Keratinocyte (primary cell): ENCODE data around the gene RGL1. TPM values are rescaled to one million over a fixed set of nuclear protein-coding genes. Genes with fewer than 3 reads are reported as not detected.

Source experiments
- DNase-seq: peaks from one replicate; pipeline ENCODE4 v3.0.0-alpha.2; 2011; ENCODE audit warnings: low read depth, missing footprints, low spot score
- FAIRE-seq: peaks from 2 replicates; lab custom pipeline; 2011; peaks lifted over from hg19 to GRCh38; lab: Jason Lieb, UNC
- H2AFZ ChIP-seq: 2 replicates; pipeline ENCODE4 v1.6.0; 2012; ENCODE audit warnings: low read length, control low read depth, inconsistent platforms; ENCODE audit not compliant: control insufficient read depth
- H3K27ac ChIP-seq: 2 replicates; pipeline ENCODE4 v1.5.1; 2011; ENCODE audit warnings: low read length; ENCODE audit not compliant: control insufficient read depth, insufficient read depth
- H3K27me3 ChIP-seq: 3 replicates; pipeline ENCODE4 v1.6.0; 2011; ENCODE audit warnings: low read length; ENCODE audit not compliant: control insufficient read depth, insufficient read depth; ENCODE audit errors: extremely low read depth
- H3K36me3 ChIP-seq, 2 experiments: 2 replicates in 1 of 2; 3 replicates in 1 of 2; pipeline ENCODE4 v1.5.1; 2011; ENCODE audit warnings: low read length in 2 of 2, mild to moderate bottlenecking in 1 of 2; ENCODE audit not compliant: control insufficient read depth in 2 of 2, insufficient read depth in 2 of 2; ENCODE audit errors: extremely low read depth in 1 of 2
- H3K4me1 ChIP-seq: 3 replicates; pipeline ENCODE4 v1.5.1; 2011; ENCODE audit warnings: low read length; ENCODE audit not compliant: control insufficient read depth, insufficient read depth; ENCODE audit errors: extremely low read depth
- H3K4me2 ChIP-seq: 3 replicates; pipeline ENCODE4 v1.6.0; 2011; ENCODE audit warnings: low read depth, low read length; ENCODE audit not compliant: control insufficient read depth, insufficient read depth; ENCODE audit errors: extremely low read depth
- H3K4me3 ChIP-seq, 3 experiments: fragments of 200-600 bp in 1 of 3; sonication (generic) in 1 of 3; 2 replicates in 2 of 3; 3 replicates in 1 of 3; pipeline ENCODE4 v1.5.1; 2011 to 2016; ENCODE audit warnings: low read length in 3 of 3, mild to moderate bottlenecking in 3 of 3, control low read depth in 2 of 3, inconsistent platforms in 1 of 3, low read depth in 1 of 3, mixed read lengths in 1 of 3, mixed run types in 1 of 3, moderate library complexity in 1 of 3; ENCODE audit not compliant: control insufficient read depth in 2 of 3, insufficient read depth in 2 of 3; ENCODE audit errors: extremely low read depth in 1 of 3
- H3K79me2 ChIP-seq: 2 replicates; pipeline ENCODE4 v1.6.0; 2012; ENCODE audit warnings: low read length; ENCODE audit not compliant: control insufficient read depth, insufficient read depth
- H3K9ac ChIP-seq: 3 replicates; pipeline ENCODE4 v1.6.0; 2011; ENCODE audit warnings: low read length; ENCODE audit not compliant: control insufficient read depth, insufficient read depth; ENCODE audit errors: extremely low read depth
- H3K9me1 ChIP-seq: 3 replicates; pipeline ENCODE4 v1.6.0; 2011; ENCODE audit warnings: low read length; ENCODE audit not compliant: control insufficient read depth, insufficient read depth; ENCODE audit errors: extremely low read depth
- H3K9me3 ChIP-seq: 2 replicates; pipeline ENCODE4 v1.5.1; 2012; ENCODE audit warnings: low read depth, low read length; ENCODE audit not compliant: control insufficient read depth
- H4K20me1 ChIP-seq: 3 replicates; pipeline ENCODE4 v1.6.0; 2011; ENCODE audit warnings: low read length; ENCODE audit not compliant: control insufficient read depth, insufficient read depth; ENCODE audit errors: extremely low read depth
- CTCF ChIP-seq, 3 experiments: IDR thresholded peaks in 1 of 3; conservative IDR thresholded peaks in 1 of 3; optimal IDR thresholded peaks in 1 of 3; 2 replicates in 2 of 3; 3 replicates in 1 of 3; pipeline versions ENCODE3 to v1.5.1; 2011; ENCODE audit warnings: low read length in 3 of 3, mild to moderate bottlenecking in 3 of 3, moderate library complexity in 2 of 3, control low read depth in 1 of 3, inconsistent platforms in 1 of 3; ENCODE audit not compliant: insufficient read depth in 2 of 3; ENCODE audit errors: extremely low read depth in 1 of 3
- EZH2 ChIP-seq: IDR thresholded peaks from one replicate; pipeline ENCODE4 v1.6.1; 2012; ENCODE audit warnings: inconsistent platforms, mild to moderate bottlenecking, low read length, moderate library complexity
- dilution Hi-C: fragments of 300-500 bp; cut with MboI; formaldehyde crosslinking; loops from one replicate; pipeline ENCODE4 v1.7.0; 2020; ENCODE audit warnings: low sequenced_read_pairs; ENCODE audit not compliant: extremely low pct_ligation_motif_present
- polyA plus RNA-seq, 5 experiments: library from polyadenylated mRNA; depleted of rRNA in 3 of 5; stranded (reverse) in 3 of 5; stranded (forward) in 1 of 5; unstranded in 1 of 5; fragments of >200 nt; gene quantifications; 1 replicate in 1 of 5; 2 replicates in 3 of 5; 3 replicates in 1 of 5; pipeline versions ENCODE4 v1.2.1 to v1.2.3, GENCODE V29; 2011 to 2012; ENCODE audit warnings: missing spikeins in 2 of 5, low read depth in 1 of 5, low replicate concordance in 1 of 5

RGL1 gene
- polyA plus RNA-seq, 1 donor (not counting 4 experiments of a cell fraction or from before 2014, with no cell fraction given), result 1.2 TPM

GRCh38 chr1:183778045-183778444 is 26.9 kb upstream of the RGL1 start:
- no peak for FAIRE-seq
- Histone ChIP-seq H3K9ac (no peak overlapping the region), H3K36me3 (no peaks in the 10 kb centered on the region), H3K4me1 (no peaks in the 10 kb centered on the region), H3K27me3 (no peaks in the 10 kb centered on the region), H2AFZ (no peak overlapping the region), H4K20me1 (no peaks in the 10 kb centered on the region), H3K4me2 (no peak overlapping the region), H3K9me3 (peaks cover 3% of the 10 kb centered on the region), H3K27ac (no peak overlapping the region), H3K9me1 (no peaks in the 10 kb centered on the region), H3K4me3 (no peak overlapping the region), H3K79me2 (no peaks in the 10 kb centered on the region)
- TF ChIP-seq EZH2, result no peak
- no peak for TF ChIP-seq CTCF (optimal IDR thresholded peaks at IDR 0.05 in 1 of 3, IDR thresholded peaks at IDR 0.05 in 1 of 3, conservative IDR thresholded peaks at IDR 0.05 in 1 of 3; ENCODE audit: extremely low read depth in 1 of 3, insufficient read depth in 2 of 3, low read length in 3 of 3)
- DNase-seq, result no peak
- dilution Hi-C loops, result no loop called here

GRCh38 chr1:183778568-183779433 is 26.1 kb upstream of the RGL1 start:
- Histone ChIP-seq H2AFZ (no peak overlapping the region), H3K9ac (no peak overlapping the region), H3K4me1 (no peaks in the 10 kb centered on the region), H3K79me2 (no peaks in the 10 kb centered on the region), H3K4me3 (no peak overlapping the region), H3K9me1 (no peaks in the 10 kb centered on the region), H3K9me3 (peaks cover 3% of the 10 kb centered on the region), H3K27ac (no peak overlapping the region), H4K20me1 (no peaks in the 10 kb centered on the region), H3K36me3 (no peaks in the 10 kb centered on the region), H3K4me2 (no peak overlapping the region), H3K27me3 (no peaks in the 10 kb centered on the region)
- no peak for TF ChIP-seq EZH2
- TF ChIP-seq CTCF (optimal IDR thresholded peaks at IDR 0.05 in 1 of 3, IDR thresholded peaks at IDR 0.05 in 1 of 3, conservative IDR thresholded peaks at IDR 0.05 in 1 of 3; ENCODE audit: extremely low read depth in 1 of 3, insufficient read depth in 2 of 3, low read length in 3 of 3), result no peak
- dilution Hi-C loops, result no loop called here
- FAIRE-seq (no peak), DNase-seq (no peak)
